Mesenchymal stem cell (in vitro differentiated cells and primary cell): ENCODE measurements around the gene IL17REL.
"Not testable (repeated sequence)": the region's sequence is repeated elsewhere in the genome, so short reads cannot be mapped to it uniquely, and the experiment has no call there.

Experiments used
- DNase-seq: peaks from one replicate; pipeline ENCODE4 v3.0.0-alpha.2; 2013
- H2AFZ ChIP-seq: one replicate; pipeline ENCODE4 v1.6.1; 2013; ENCODE audit warnings: low read depth, mild to moderate bottlenecking, control low read depth, inconsistent platforms, low read length, moderate library complexity
- H2AK5ac ChIP-seq: 2 replicates; pipeline ENCODE4 v1.6.1; 2013; ENCODE audit warnings: low read length, moderate library complexity, mild to moderate bottlenecking, inconsistent platforms; ENCODE audit not compliant: severe bottlenecking
- H2BK120ac ChIP-seq: one replicate; pipeline ENCODE4 v1.6.1; 2013; ENCODE audit warnings: low read depth, mild to moderate bottlenecking, inconsistent platforms, low read length, moderate library complexity
- H2BK12ac ChIP-seq, 2 experiments: one replicate each; pipeline ENCODE4 v1.6.1; 2013; ENCODE audit warnings: inconsistent platforms in 2 of 2, low read length in 2 of 2, mild to moderate bottlenecking in 2 of 2, moderate library complexity in 2 of 2, control low read depth in 1 of 2
- H2BK15ac ChIP-seq: one replicate; pipeline ENCODE4 v1.6.1; 2013; ENCODE audit warnings: mild to moderate bottlenecking, low read depth, inconsistent platforms; ENCODE audit not compliant: poor library complexity, severe bottlenecking
- H2BK5ac ChIP-seq: 2 replicates; pipeline ENCODE4 v1.6.1; 2013; ENCODE audit warnings: low read depth, mild to moderate bottlenecking, low read length, control low read depth, inconsistent platforms; ENCODE audit not compliant: poor library complexity, severe bottlenecking
- H3K14ac ChIP-seq, 2 experiments: one replicate each; pipeline ENCODE4 v1.6.1; 2013; ENCODE audit warnings: inconsistent platforms in 2 of 2, low read length in 2 of 2, control low read depth in 1 of 2, mild to moderate bottlenecking in 1 of 2, moderate library complexity in 1 of 2
- H3K18ac ChIP-seq, 2 experiments: one replicate each; pipeline ENCODE4 v1.6.1; 2013; ENCODE audit warnings: inconsistent platforms in 2 of 2, low read length in 2 of 2, control low read depth in 1 of 2, low read depth in 1 of 2, mild to moderate bottlenecking in 1 of 2
- H3K23ac ChIP-seq, 2 experiments: one replicate each; pipeline ENCODE4 v1.6.1; 2013; ENCODE audit warnings: inconsistent platforms in 2 of 2, low read length in 2 of 2, mild to moderate bottlenecking in 2 of 2, moderate library complexity in 2 of 2, control low read depth in 1 of 2
- H3K27ac ChIP-seq: 2 replicates; pipeline ENCODE4 v1.5.1; 2013; ENCODE audit warnings: mild to moderate bottlenecking, moderate library complexity, low read length, control low read depth, inconsistent platforms; ENCODE audit not compliant: poor library complexity, severe bottlenecking
- H3K27me3 ChIP-seq, 2 experiments: 2 replicates each; pipeline versions ENCODE4 v1.6.1 to v1.7.0; 2013; ENCODE audit warnings: low read length in 2 of 2, mild to moderate bottlenecking in 2 of 2, moderate library complexity in 2 of 2, control low read depth in 1 of 2, inconsistent platforms in 1 of 2; ENCODE audit not compliant: control insufficient read depth in 1 of 2, insufficient read depth in 1 of 2
- H3K36me3 ChIP-seq, 2 experiments: 2 replicates each; pipeline versions ENCODE4 v1.6.1 to v1.7.0; 2013; ENCODE audit warnings: low read length in 2 of 2, control low read depth in 1 of 2, inconsistent platforms in 1 of 2, low read depth in 1 of 2, mild to moderate bottlenecking in 1 of 2; ENCODE audit not compliant: insufficient read depth in 2 of 2, control insufficient read depth in 1 of 2
- H3K4ac ChIP-seq, 2 experiments: one replicate each; pipeline ENCODE4 v1.6.1; 2013; ENCODE audit warnings: inconsistent platforms in 2 of 2, low read length in 2 of 2, mild to moderate bottlenecking in 2 of 2, moderate library complexity in 2 of 2, control low read depth in 1 of 2, low read depth in 1 of 2
- H3K4me1 ChIP-seq: 2 replicates; pipeline ENCODE4 v1.6.1; 2013; ENCODE audit warnings: low read depth, low read length, control low read depth; ENCODE audit not compliant: control insufficient read depth, insufficient read depth
- H3K4me2 ChIP-seq: 2 replicates; pipeline ENCODE4 v1.6.1; 2013; ENCODE audit warnings: low read length, mild to moderate bottlenecking, inconsistent platforms; ENCODE audit not compliant: poor library complexity, severe bottlenecking
- H3K4me3 ChIP-seq, 2 experiments: 2 replicates each; pipeline versions ENCODE4 v1.5.1 to v1.7.0; 2013; ENCODE audit warnings: low read length in 2 of 2, mild to moderate bottlenecking in 2 of 2, control low read depth in 1 of 2, low read depth in 1 of 2; ENCODE audit not compliant: insufficient read depth in 1 of 2
- H3K79me1 ChIP-seq: replicated peaks from 2 replicates; pipeline ENCODE4 v1.6.1; 2013; ENCODE audit warnings: mild to moderate bottlenecking, control low read depth, low read length, inconsistent platforms; ENCODE audit not compliant: poor library complexity, severe bottlenecking
- H3K9ac ChIP-seq: 2 replicates; pipeline ENCODE4 v1.7.0; 2013; ENCODE audit warnings: mild to moderate bottlenecking, low read length, moderate library complexity
- H3K9me3 ChIP-seq: 2 replicates; pipeline ENCODE4 v1.7.0; 2013; ENCODE audit warnings: mild to moderate bottlenecking, low read length; ENCODE audit not compliant: control insufficient read depth
- H4K8ac ChIP-seq: one replicate; pipeline ENCODE4 v1.6.1; 2013; ENCODE audit warnings: inconsistent platforms, mild to moderate bottlenecking, low read length, moderate library complexity
- H4K91ac ChIP-seq: one replicate; pipeline ENCODE4 v1.6.1; 2013; ENCODE audit warnings: mild to moderate bottlenecking, low read length, inconsistent platforms
- WGBS: methylation state at CpG from one replicate; pipeline ENCODE4 v1.1.7; 2013; ENCODE audit warnings: mixed read lengths; 5-methylcytosine and 5-hydroxymethylcytosine counted together

The IL17REL gene

DNA sequence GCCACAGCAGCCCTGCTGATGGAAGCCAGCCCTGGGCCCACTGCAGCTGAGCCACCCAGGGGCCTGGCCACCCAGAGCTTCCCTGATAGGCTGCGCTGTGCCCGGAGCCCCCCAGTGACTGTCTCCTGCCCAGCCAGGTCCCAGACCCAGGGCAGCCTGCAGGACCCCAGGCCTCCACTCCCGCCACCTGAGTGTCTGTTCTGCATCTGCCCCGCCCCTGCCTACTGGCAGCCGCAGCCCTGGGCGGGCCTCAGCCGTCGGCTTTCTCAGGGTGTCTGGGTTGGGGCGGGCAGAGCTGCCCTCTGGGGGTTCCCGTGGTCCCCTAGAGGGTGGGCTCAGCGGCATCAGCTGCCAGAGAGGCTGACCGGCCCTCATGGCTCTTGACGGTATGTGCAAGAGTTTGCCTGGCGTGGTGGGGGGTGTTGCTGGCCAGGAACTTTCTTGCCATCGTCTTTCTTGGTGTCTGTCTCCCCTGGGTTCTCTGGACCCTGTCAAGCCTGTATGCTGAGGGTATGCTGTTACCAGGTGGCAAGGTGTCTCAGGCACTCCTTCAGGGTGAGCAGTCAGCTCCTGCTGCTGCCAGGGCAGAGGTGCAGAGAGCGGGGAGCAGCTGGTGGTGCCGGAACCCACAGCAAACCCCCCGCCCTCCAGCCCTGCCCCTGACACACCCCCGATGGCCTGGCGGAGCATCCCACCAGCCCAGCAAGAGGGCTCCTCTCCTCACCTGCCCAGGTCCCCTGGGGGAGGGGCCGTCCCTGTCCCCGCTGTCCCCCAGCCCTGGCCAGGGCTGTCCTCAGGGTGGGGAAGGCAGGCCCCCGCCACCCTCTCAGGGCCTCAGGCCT lies 64.2 kb downstream of the IL17REL start:
- Histone ChIP-seq H3K4ac (peak overlapping the region in 1 of 2 experiments; percentile 17), H3K4me2 (no peak overlapping the region)

DNA sequence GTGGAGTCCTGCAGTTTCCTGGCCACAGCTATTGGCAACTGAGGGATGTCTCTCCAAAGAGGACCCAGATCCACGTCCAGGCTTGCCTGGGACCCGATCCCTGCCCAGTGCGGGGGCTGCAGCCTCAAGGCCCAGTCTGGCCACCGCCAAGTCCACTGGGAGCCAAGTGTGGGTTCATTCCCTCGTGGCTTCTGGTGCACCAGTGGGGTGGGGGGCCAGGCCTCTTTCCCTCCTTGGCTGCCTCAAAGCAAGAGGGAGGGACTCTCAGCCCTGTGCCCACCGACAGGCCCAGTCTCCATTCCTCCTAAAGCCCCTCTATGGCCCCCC lies 65.3 kb downstream of the IL17REL start:
- Histone ChIP-seq H2AK5ac (no peak overlapping the region), H2BK15ac (peak overlapping the region; percentile 73), H3K4ac (peak overlapping the region in 1 of 2 experiments; percentile 13), H3K18ac (peak overlapping the region; percentile 19 to 25), H3K4me2 (no peak overlapping the region), H3K9ac (no peak overlapping the region), H2BK12ac (no peak overlapping the region), H2BK120ac (no peak overlapping the region), H3K27ac (no peak overlapping the region), H4K91ac (no peak overlapping the region), H3K4me3 (no peak overlapping the region), H2BK5ac (no peak overlapping the region), H3K14ac (peak overlapping the region in 1 of 2 experiments; percentile 2), H4K8ac (peak overlapping the region; percentile 35), H3K36me3 (no peaks in the 10 kb centered on the region), H3K79me1 (no peaks in the 10 kb centered on the region), H3K9me3 (no peaks in the 10 kb centered on the region), H3K27me3 (no peaks in the 10 kb centered on the region), H2AFZ (no peak overlapping the region), H3K23ac (no peak overlapping the region), H3K4me1 (peaks cover 27% of the 10 kb centered on the region)
- WGBS: 92% methylated on average over 6 of the region's 6 CpGs
- DNase-seq: no peak

More for the DNA sequence above, 64.2 kb downstream of the IL17REL start:
- Histone ChIP-seq H4K91ac (peak overlapping the region; percentile 31), H3K27me3 (no peaks in the 10 kb centered on the region), H3K9me3 (no peaks in the 10 kb centered on the region), H3K79me1 (no peaks in the 10 kb centered on the region), H3K4me1 (peaks cover 36% of the 10 kb centered on the region), H3K36me3 (no peaks in the 10 kb centered on the region), H3K14ac (peak overlapping the region in 1 of 2 experiments; percentile 49), H2BK120ac (no peak overlapping the region), H3K9ac (no peak overlapping the region), H2BK5ac (peak overlapping the region; percentile 19), H2AK5ac (no peak overlapping the region), H2BK12ac (peak overlapping the region in 1 of 2 experiments; percentile 24), H2AFZ (no peak overlapping the region), H3K4me3 (no peak overlapping the region), H3K23ac (no peak overlapping the region), H4K8ac (no peak overlapping the region), H3K27ac (no peak overlapping the region), H3K18ac (no peak overlapping the region), H2BK15ac (peak overlapping the region; percentile 2)
- 83% methylated on average over 23 of the region's 23 CpGs for WGBS
- DNase-seq: no peak

DNA sequence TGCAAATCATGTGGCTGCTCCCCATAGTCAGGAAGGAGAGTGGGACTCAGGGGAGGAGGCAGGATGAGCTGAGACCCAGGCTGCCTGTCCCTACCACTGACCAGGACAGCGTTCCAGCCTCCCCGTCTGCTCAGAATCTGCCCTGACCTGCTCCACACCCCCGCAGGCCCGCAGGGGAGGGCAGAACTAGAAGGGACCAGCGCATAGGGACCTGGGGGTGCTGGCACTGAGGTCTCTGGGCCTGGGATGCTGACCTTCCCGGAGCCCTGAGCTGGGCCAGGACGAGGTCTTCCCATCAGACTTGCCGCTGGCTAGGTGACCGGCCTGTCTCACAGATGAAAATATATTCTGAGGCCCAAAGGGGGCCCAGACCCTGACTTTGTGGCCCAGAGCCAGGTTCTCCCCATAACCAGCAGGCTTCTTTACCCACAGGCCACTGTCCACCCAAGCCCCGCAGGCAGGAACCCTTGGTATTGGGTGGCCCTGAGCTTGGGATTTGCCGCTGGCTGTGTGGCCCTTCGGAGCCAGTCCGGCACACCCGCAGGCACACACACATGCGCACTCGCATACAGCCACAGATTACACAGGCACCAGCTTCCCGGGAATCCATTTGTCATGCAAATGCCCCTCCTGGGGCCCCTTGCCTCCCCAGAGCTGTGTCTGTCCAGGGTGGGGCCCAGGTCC lies 65.8 kb downstream of the IL17REL start:
- H3K14ac ChIP-seq: no peak overlapping the region
- H3K4ac ChIP-seq: peak overlapping the region in 1 of 2 experiments; percentile 32
- no peaks in the 10 kb centered on the region for H3K9me3 ChIP-seq
- H3K36me3 ChIP-seq: no peaks in the 10 kb centered on the region
- no peak overlapping the region for H2AFZ ChIP-seq
- peaks cover 22% of the 10 kb centered on the region for H3K4me1 ChIP-seq
- no peak overlapping the region for H4K91ac ChIP-seq
- H2BK120ac ChIP-seq: no peak overlapping the region
- no peak overlapping the region for H3K9ac ChIP-seq
- DNase-seq: no peak
- H3K27me3 ChIP-seq: no peaks in the 10 kb centered on the region
- H2AK5ac ChIP-seq: no peak overlapping the region
- H3K4me2 ChIP-seq: no peak overlapping the region
- WGBS: 83% methylated on average over 17 of the region's 17 CpGs
- no peak overlapping the region for H3K4me3 ChIP-seq
- no peaks in the 10 kb centered on the region for H3K79me1 ChIP-seq
- no peak overlapping the region for H2BK15ac ChIP-seq
- H2BK5ac ChIP-seq: no peak overlapping the region
- H3K27ac ChIP-seq: no peak overlapping the region
- peak overlapping the region in 1 of 2 experiments; percentile 25 for H3K18ac ChIP-seq
- peak overlapping the region; percentile 35 for H4K8ac ChIP-seq
- peak overlapping the region in 1 of 2 experiments; percentile 27 for H3K23ac ChIP-seq
- H2BK12ac ChIP-seq: peak overlapping the region in 1 of 2 experiments; percentile 45

DNA sequence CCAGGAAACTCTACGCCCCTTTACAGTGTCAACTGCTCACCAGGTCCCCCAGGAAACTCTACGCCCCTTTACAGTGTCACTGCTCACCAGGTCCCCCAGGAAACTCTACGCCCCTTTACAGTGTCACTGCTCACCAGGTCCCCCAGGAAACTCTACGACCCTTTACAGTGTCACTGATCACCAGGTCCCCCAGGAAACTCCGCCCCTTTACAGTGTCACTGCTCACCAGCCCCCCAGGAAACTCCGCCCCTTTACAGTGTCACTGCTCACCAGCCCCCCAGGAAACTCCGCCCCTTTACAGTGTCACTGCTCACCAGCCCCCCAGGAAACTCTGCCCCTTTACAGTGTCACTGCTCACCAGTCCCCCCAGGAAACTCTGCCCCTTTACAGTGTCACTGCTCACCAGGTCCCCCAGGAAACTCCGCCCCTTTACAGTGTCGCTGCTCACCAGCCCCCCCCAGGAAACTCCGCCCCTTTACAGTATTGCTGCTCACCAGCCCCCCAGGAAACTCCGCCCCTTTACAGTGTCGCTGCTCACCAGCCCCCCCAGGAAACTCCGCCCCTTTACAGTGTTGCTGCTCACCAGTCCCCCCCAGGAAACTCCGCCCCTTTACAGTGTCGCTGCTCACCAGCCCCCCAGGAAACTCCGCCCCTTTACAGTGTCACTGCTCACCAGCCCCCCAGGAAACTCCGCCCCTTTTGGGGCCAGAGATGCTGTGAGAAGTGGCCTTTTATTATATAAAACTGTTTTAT lies 67.3 kb downstream of the IL17REL start:
- DNase-seq, H3K23ac ChIP-seq, H3K4ac ChIP-seq, H4K91ac ChIP-seq, H2BK15ac ChIP-seq, H3K79me1 ChIP-seq, H3K9ac ChIP-seq, H2AFZ ChIP-seq, H2BK5ac ChIP-seq, H3K9me3 ChIP-seq, H2BK120ac ChIP-seq, H3K4me1 ChIP-seq, H3K27ac ChIP-seq, H3K18ac ChIP-seq, H3K14ac ChIP-seq, H3K4me3 ChIP-seq, H3K27me3 ChIP-seq, H3K36me3 ChIP-seq, H2AK5ac ChIP-seq, H2BK12ac ChIP-seq, H3K4me2 ChIP-seq: not testable (repeated sequence)
- WGBS: 90% methylated on average over 11 of the region's 17 CpGs
- H4K8ac ChIP-seq: peak overlapping the region; percentile 7
